Bronchial epithelial cell (primary cell): ENCODE results near the gene CALML6. TPM values are rescaled to one million over a fixed set of nuclear protein-coding genes. Genes with fewer than 3 reads are reported as not detected.

Source experiments
- DNase-seq: peaks from one replicate; pipeline ENCODE4 v3.0.0-alpha.2; 2010; ENCODE audit warnings: low read depth
- FAIRE-seq: peaks from 2 replicates; lab custom pipeline; 2011; peaks lifted over from hg19 to GRCh38; lab: Jason Lieb, UNC
- H3K27me3 ChIP-seq: 2 replicates; pipeline ENCODE4 v1.5.1; 2011; ENCODE audit warnings: low read length; ENCODE audit not compliant: control insufficient read depth, insufficient read depth
- H3K36me3 ChIP-seq: 2 replicates; pipeline ENCODE4 v1.5.1; 2011; ENCODE audit warnings: low read length; ENCODE audit not compliant: control insufficient read depth, insufficient read depth
- H3K4me3 ChIP-seq: 2 replicates; pipeline ENCODE4 v1.5.1; 2011; ENCODE audit warnings: mild to moderate bottlenecking, low read depth, low read length, control low read depth
- total RNA-seq: library from RNA; depleted of rRNA; stranded (reverse); fragments of >200 nt; gene quantifications from 2 replicates; pipeline ENCODE4 v1.2.1, GENCODE V29; 2014
- TF ChIP-seq, protein P1 (sequence below): IDR thresholded peaks from 2 replicates; pipeline ENCODE4 v1.5.1; 2011; ENCODE audit warnings: mild to moderate bottlenecking, moderate library complexity, low read length, control low read depth, inconsistent platforms; ENCODE audit not compliant: insufficient read depth, severe bottlenecking

CALML6 gene
- total RNA-seq, 1 donor from 2014 or later = under 0.01 TPM

DNA sequence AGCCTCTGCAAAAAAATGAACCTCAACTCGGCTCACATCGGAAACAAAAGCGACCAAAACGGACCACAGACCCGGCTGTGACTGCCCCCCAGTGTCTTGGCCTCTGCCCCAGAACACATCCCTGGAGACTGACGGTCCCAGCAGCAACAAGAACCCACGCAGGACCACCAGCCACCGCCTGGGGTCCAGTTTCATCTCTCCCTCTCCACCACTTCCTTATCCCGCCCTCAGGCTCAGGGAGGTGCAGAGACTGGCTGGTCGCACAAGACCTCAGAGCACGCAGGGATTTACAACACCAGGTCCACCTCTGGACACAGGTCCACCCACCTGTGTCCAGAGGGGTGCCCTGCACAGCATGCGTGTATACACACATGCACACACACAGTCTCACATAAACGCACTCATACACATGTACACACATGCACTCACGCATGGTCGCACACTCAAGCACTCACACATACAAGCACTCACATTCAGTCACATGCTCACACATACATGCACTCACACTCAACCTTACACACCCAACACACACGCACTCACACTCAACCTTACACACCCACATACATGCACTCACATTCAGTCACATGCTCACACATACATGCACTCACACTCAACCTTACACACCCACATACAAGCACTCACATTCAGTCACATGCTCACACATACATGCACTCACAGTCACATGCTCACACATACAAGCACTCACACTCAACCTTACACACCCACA is 22.7 kb downstream of the CALML6 start:
- TF ChIP-seq, protein P1, sequence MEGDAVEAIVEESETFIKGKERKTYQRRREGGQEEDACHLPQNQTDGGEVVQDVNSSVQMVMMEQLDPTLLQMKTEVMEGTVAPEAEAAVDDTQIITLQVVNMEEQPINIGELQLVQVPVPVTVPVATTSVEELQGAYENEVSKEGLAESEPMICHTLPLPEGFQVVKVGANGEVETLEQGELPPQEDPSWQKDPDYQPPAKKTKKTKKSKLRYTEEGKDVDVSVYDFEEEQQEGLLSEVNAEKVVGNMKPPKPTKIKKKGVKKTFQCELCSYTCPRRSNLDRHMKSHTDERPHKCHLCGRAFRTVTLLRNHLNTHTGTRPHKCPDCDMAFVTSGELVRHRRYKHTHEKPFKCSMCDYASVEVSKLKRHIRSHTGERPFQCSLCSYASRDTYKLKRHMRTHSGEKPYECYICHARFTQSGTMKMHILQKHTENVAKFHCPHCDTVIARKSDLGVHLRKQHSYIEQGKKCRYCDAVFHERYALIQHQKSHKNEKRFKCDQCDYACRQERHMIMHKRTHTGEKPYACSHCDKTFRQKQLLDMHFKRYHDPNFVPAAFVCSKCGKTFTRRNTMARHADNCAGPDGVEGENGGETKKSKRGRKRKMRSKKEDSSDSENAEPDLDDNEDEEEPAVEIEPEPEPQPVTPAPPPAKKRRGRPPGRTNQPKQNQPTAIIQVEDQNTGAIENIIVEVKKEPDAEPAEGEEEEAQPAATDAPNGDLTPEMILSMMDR = no peak
- FAIRE-seq (peak; percentile 98), DNase-seq (no peak)
- no peaks in the 10 kb centered on the region for H3K36me3 ChIP-seq
- no peaks in the 10 kb centered on the region for H3K27me3 ChIP-seq
- no peak overlapping the region for H3K4me3 ChIP-seq

DNA sequence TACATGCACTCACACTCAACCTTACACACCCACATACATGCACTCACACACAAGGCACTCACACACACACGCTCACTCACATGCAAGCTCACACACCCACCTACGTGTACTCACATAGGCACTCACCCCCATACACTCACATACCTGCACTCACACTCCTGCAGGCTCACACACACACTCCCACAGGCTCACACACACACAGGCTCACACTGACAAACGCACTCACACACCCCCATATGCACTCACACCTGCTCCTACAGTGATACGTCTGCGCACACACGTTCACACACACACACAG is 23.2 kb downstream of the CALML6 start:
- TF ChIP-seq, protein P1 = no peak
- no peak for FAIRE-seq
- no peak for DNase-seq
- Histone ChIP-seq H3K4me3 (no peak overlapping the region), H3K27me3 (no peaks in the 10 kb centered on the region), H3K36me3 (no peaks in the 10 kb centered on the region)

DNA sequence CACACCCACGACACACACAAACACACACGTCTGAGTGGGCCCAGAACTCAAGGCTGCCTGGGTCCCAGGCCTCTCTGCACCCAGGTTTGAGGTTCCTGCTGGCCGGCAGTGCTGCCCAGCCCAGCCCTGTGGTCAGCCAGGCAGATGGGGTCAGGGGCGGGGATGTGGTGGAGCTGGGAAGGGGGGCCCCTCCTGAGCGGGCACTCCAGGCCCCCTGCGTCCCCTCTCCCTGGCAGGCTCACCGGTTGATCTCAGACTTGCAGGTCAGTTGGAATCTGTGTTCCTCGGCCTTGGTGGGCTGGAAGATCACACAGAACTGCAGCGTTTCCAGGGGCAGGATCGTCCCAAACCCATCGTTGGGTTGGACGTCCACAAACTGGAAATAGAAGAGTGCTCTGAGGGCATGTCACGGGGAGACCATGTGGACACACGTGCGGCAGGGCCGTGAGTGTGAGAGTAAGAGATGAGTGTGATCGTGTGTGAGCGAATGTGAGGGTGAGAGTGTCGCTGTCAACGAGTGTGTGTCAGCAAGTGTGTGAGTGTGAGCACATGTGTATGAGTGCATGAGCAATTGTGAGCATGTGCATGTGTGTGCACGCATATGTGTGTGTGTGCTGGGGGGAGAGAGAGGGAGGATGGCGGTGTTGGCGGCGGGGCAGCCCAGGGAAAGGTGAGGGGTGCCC is 23.7 kb downstream of the CALML6 start:
- FAIRE-seq = no peak
- no peak overlapping the region for H3K4me3 ChIP-seq
- DNase-seq = no peak
- TF ChIP-seq, protein P1 = no peak
- H3K27me3 ChIP-seq = no peaks in the 10 kb centered on the region
- H3K36me3 ChIP-seq = no peaks in the 10 kb centered on the region

DNA sequence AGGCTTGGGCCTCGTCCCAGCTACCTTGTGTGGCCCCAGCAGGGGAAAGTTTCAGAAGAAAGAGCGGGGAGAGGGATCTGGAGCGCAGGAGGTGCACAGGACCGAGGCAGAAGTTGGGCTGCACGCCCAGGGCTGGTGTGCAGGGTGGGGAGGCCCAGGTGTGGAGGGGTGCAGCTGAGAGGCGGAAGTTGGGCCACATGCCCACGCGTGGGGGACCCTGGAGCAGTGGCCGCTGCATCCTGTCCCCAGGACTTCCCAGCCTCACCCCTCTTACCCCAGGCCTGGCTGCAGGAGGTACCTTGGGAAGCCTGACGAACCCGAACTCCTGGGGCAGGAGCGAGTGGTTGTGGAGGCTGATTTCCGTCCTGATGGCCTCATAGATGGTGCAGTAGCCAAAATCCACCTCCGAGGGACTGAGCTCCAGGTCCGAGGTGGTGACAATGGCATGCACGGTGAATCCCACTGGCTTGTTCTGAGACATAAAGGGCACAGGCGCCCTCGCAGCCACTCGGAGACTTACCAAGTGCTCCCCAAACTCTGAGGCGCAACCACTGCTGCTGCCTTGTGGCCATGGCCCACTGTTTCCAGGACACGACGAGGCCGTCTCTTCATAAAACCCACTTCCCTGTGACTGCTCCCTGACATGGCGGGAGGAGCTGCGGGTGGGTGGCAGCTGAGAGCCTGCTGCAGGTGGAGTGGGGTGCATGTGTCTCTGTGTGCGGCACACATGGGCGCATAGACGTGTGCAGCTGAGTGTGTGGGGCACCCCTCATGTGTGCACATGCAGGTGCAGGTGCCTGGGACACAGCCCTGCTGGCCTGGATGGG is 24.4 kb downstream of the CALML6 start:
- no peak overlapping the region for H3K4me3 ChIP-seq
- FAIRE-seq (no peak), DNase-seq (no peak)
- H3K36me3 ChIP-seq = no peaks in the 10 kb centered on the region
- TF ChIP-seq, protein P1 = no peak
- H3K27me3 ChIP-seq = no peaks in the 10 kb centered on the region

DNA sequence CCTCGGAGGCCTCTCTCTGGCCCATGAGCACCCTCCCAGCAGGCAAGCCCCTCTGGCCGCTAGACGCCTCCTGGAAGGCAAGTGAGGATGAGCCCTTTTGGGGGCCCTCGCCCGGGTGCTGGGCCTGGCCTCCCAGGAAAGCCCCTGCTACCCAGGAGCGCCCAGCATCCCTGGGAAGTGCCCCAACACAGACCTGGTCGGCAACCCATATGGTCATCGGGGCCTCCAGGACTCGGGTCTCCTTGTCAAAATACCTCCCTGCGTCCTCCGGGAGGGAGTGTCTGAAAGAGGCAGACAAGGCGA is 25.0 kb downstream of the CALML6 start:
- Histone ChIP-seq H3K4me3 (no peak overlapping the region), H3K36me3 (no peaks in the 10 kb centered on the region), H3K27me3 (no peaks in the 10 kb centered on the region)
- FAIRE-seq = no peak
- no peak for DNase-seq
- TF ChIP-seq, protein P1 = no peak
